Measurements from ENCODE around the gene NKG7.

NKG7 gene

GRCh38 chr19:51382004-51382403 lies 9.6 kb upstream of the NKG7 start:
- Histone ChIP-seq H3K79me1 (ENCODE audit: low read depth, low read length) (no peaks in the 10 kb centered on the region), H3K9ac (ENCODE audit: low read depth, low read length, poor library complexity) (no peak overlapping the region), H4K91ac (ENCODE audit: low read depth, low read length, poor library complexity) (no peak overlapping the region), H3K9me3 (replicated peaks in 1 of 2; ENCODE audit: control insufficient read depth in 2 of 2, insufficient read depth in 1 of 2, low read depth in 1 of 2, low read length in 2 of 2) (peaks cover 2 to 3% of the 10 kb centered on the region in 2 donors), H3K4me2 (ENCODE audit: insufficient read depth, low read length, poor library complexity, severe bottlenecking) (no peak overlapping the region), H2AK5ac (ENCODE audit: low read depth, low read length) (no peak overlapping the region), H3K27me3 (ENCODE audit: control insufficient read depth in 3 of 3, insufficient read depth in 3 of 3, low read depth in 1 of 3, low read length in 3 of 3) (no peaks in the 10 kb centered on the region), H3K14ac (ENCODE audit: low read length) (no peak overlapping the region), H2BK120ac (ENCODE audit: low read depth, low read length) (no peak overlapping the region), H3K4me3 (ENCODE audit: low read length in 2 of 2) (no peak overlapping the region), H3K4me1 (ENCODE audit: control insufficient read depth in 2 of 2, insufficient read depth in 1 of 2, low read depth in 1 of 2, low read length in 2 of 2) (peaks cover 0 to 2% of the 10 kb centered on the region in 2 donors), H3K36me3 (replicated peaks in 1 of 2; ENCODE audit: control insufficient read depth in 2 of 2, insufficient read depth in 2 of 2, low read length in 2 of 2) (no peaks in the 10 kb centered on the region), H3K23ac (ENCODE audit: low read depth, low read length, poor library complexity) (no peak overlapping the region), H3K4ac (ENCODE audit: low read length) (no peak overlapping the region), H2BK5ac (ENCODE audit: low read length) (no peak overlapping the region), H3K27ac (replicated peaks; ENCODE audit: low read length) (no peak overlapping the region), H2AFZ (ENCODE audit: low read length) (no peak overlapping the region), H2BK15ac (ENCODE audit: low read length) (no peak overlapping the region), H4K8ac (ENCODE audit: low read depth, low read length) (no peak overlapping the region), H2BK12ac (ENCODE audit: low read length) (no peak overlapping the region), H3K18ac (ENCODE audit: low read length) (no peak overlapping the region)
- 100% methylated on average over 1 of the region's 4 CpGs; no CpG with 5 or more reads in 1 of the 2 donors for WGBS, 2 donors (ENCODE audit: extremely low coverage in 2 of 2, insufficient read length in 2 of 2, insufficient replicate concordance in 1 of 2)
- DNase-seq (ENCODE audit: low spot score), result no peak

- H2BK15ac ChIP-seq (ENCODE audit: low read length), result peak overlapping the region; percentile 55
- no peaks in the 10 kb centered on the region for H3K4me1 ChIP-seq (ENCODE audit: control insufficient read depth in 2 of 2, insufficient read depth in 1 of 2, low read depth in 1 of 2, low read length in 2 of 2)
- no peak overlapping the region for H3K27ac ChIP-seq (replicated peaks; ENCODE audit: low read length)
- no peaks in the 10 kb centered on the region for H3K79me1 ChIP-seq (ENCODE audit: low read depth, low read length)
- no peak overlapping the region for H2BK5ac ChIP-seq (ENCODE audit: low read length)
- H3K23ac ChIP-seq (ENCODE audit: low read depth, low read length, poor library complexity), result no peak overlapping the region
- H2BK120ac ChIP-seq (ENCODE audit: low read depth, low read length), result no peak overlapping the region
- no peak overlapping the region for H3K4ac ChIP-seq (ENCODE audit: low read length)
- no peak overlapping the region for H2AK5ac ChIP-seq (ENCODE audit: low read depth, low read length)
- no peaks in the 10 kb centered on the region for H3K36me3 ChIP-seq (replicated peaks in 1 of 2; ENCODE audit: control insufficient read depth in 2 of 2, insufficient read depth in 2 of 2, low read length in 2 of 2)
- H4K8ac ChIP-seq (ENCODE audit: low read depth, low read length), result no peak overlapping the region
- H2AFZ ChIP-seq (ENCODE audit: low read length), result no peak overlapping the region
- H2BK12ac ChIP-seq (ENCODE audit: low read length), result no peak overlapping the region
- H3K4me2 ChIP-seq (ENCODE audit: insufficient read depth, low read length, poor library complexity, severe bottlenecking), result no peak overlapping the region
- H3K9ac ChIP-seq (ENCODE audit: low read depth, low read length, poor library complexity), result no peak overlapping the region
- WGBS, 2 donors (ENCODE audit: extremely low coverage in 2 of 2, insufficient read length in 2 of 2, insufficient replicate concordance in 1 of 2), result no CpG with 5 or more reads among the region's 9 CpGs
- H4K91ac ChIP-seq (ENCODE audit: low read depth, low read length, poor library complexity), result no peak overlapping the region
- no peaks in the 10 kb centered on the region for H3K27me3 ChIP-seq (ENCODE audit: control insufficient read depth in 3 of 3, insufficient read depth in 3 of 3, low read depth in 1 of 3, low read length in 3 of 3)
- H3K9me3 ChIP-seq (replicated peaks in 1 of 2; ENCODE audit: control insufficient read depth in 2 of 2, insufficient read depth in 1 of 2, low read depth in 1 of 2, low read length in 2 of 2), result peaks cover 2 to 3% of the 10 kb centered on the region in 2 donors
- peak overlapping the region in 1 of 2 donors; percentile 46 for H3K4me3 ChIP-seq (ENCODE audit: low read length in 2 of 2)
- H3K18ac ChIP-seq (ENCODE audit: low read length), result peak overlapping the region; percentile 76
- no peak for DNase-seq (ENCODE audit: low spot score)
- no peak overlapping the region for H3K14ac ChIP-seq (ENCODE audit: low read length)
These were observed 7.9 kb upstream of the NKG7 start for GRCh38 chr19:51380379-51380778.

GRCh38 chr19:51377422-51377821 lies 5.0 kb upstream of the NKG7 start:
- no CpG with 5 or more reads among the region's 2 CpGs for WGBS, 2 donors (ENCODE audit: extremely low coverage in 2 of 2, insufficient read length in 2 of 2, insufficient replicate concordance in 1 of 2)

GRCh38 chr19:51375504-51376221 lies 3.2 kb upstream of the NKG7 start:
- Histone ChIP-seq H3K79me1 (ENCODE audit: low read depth, low read length) (no peaks in the 10 kb centered on the region), H2AK5ac (ENCODE audit: low read depth, low read length) (no peak overlapping the region), H2BK15ac (ENCODE audit: low read length) (no peak overlapping the region), H3K4me1 (ENCODE audit: control insufficient read depth in 2 of 2, insufficient read depth in 1 of 2, low read depth in 1 of 2, low read length in 2 of 2) (no peaks in the 10 kb centered on the region), H3K23ac (ENCODE audit: low read depth, low read length, poor library complexity) (peak overlapping the region; percentile 4), H2BK12ac (ENCODE audit: low read length) (no peak overlapping the region), H3K18ac (ENCODE audit: low read length) (no peak overlapping the region), H3K14ac (ENCODE audit: low read length) (no peak overlapping the region), H3K36me3 (replicated peaks in 1 of 2; ENCODE audit: control insufficient read depth in 2 of 2, insufficient read depth in 2 of 2, low read length in 2 of 2) (no peaks in the 10 kb centered on the region), H3K27me3 (ENCODE audit: control insufficient read depth in 3 of 3, insufficient read depth in 3 of 3, low read depth in 1 of 3, low read length in 3 of 3) (peaks cover 0 to 18% (median 0%) of the 10 kb centered on the region in 3 experiments), H3K4me2 (ENCODE audit: insufficient read depth, low read length, poor library complexity, severe bottlenecking) (no peak overlapping the region), H3K27ac (replicated peaks; ENCODE audit: low read length) (no peak overlapping the region), H3K4me3 (ENCODE audit: low read length in 2 of 2) (no peak overlapping the region), H4K91ac (ENCODE audit: low read depth, low read length, poor library complexity) (no peak overlapping the region), H2BK120ac (ENCODE audit: low read depth, low read length) (no peak overlapping the region), H3K4ac (ENCODE audit: low read length) (no peak overlapping the region), H2AFZ (ENCODE audit: low read length) (no peak overlapping the region), H4K8ac (ENCODE audit: low read depth, low read length) (no peak overlapping the region), H3K9ac (ENCODE audit: low read depth, low read length, poor library complexity) (no peak overlapping the region), H3K9me3 (replicated peaks in 1 of 2; ENCODE audit: control insufficient read depth in 2 of 2, insufficient read depth in 1 of 2, low read depth in 1 of 2, low read length in 2 of 2) (no peaks in the 10 kb centered on the region), H2BK5ac (ENCODE audit: low read length) (peak overlapping the region; percentile 71)
- no peak for DNase-seq (ENCODE audit: low spot score)
- no CpG with 5 or more reads among the region's 11 CpGs for WGBS, 2 donors (ENCODE audit: extremely low coverage in 2 of 2, insufficient read length in 2 of 2, insufficient replicate concordance in 1 of 2)

More at GRCh38 chr19:51377422-51377821, 5.0 kb upstream of the NKG7 start:
- no peak overlapping the region for H2BK12ac ChIP-seq (ENCODE audit: low read length)
- no peak overlapping the region for H2AK5ac ChIP-seq (ENCODE audit: low read depth, low read length)
- H2AFZ ChIP-seq (ENCODE audit: low read length), result no peak overlapping the region
- peaks cover 2 to 3% of the 10 kb centered on the region in 2 donors for H3K9me3 ChIP-seq (replicated peaks in 1 of 2; ENCODE audit: control insufficient read depth in 2 of 2, insufficient read depth in 1 of 2, low read depth in 1 of 2, low read length in 2 of 2)
- H2BK5ac ChIP-seq (ENCODE audit: low read length), result no peak overlapping the region
- H3K18ac ChIP-seq (ENCODE audit: low read length), result no peak overlapping the region
- H3K4me2 ChIP-seq (ENCODE audit: insufficient read depth, low read length, poor library complexity, severe bottlenecking), result no peak overlapping the region
- no peaks in the 10 kb centered on the region for H3K79me1 ChIP-seq (ENCODE audit: low read depth, low read length)
- H2BK120ac ChIP-seq (ENCODE audit: low read depth, low read length), result no peak overlapping the region
- H3K27ac ChIP-seq (replicated peaks; ENCODE audit: low read length), result no peak overlapping the region
- H3K14ac ChIP-seq (ENCODE audit: low read length), result no peak overlapping the region
- H3K4ac ChIP-seq (ENCODE audit: low read length), result no peak overlapping the region
- no peak overlapping the region for H4K8ac ChIP-seq (ENCODE audit: low read depth, low read length)
- H3K4me1 ChIP-seq (ENCODE audit: control insufficient read depth in 2 of 2, insufficient read depth in 1 of 2, low read depth in 1 of 2, low read length in 2 of 2), result no peaks in the 10 kb centered on the region
- DNase-seq (ENCODE audit: low spot score), result no peak
- H4K91ac ChIP-seq (ENCODE audit: low read depth, low read length, poor library complexity), result no peak overlapping the region
- H3K4me3 ChIP-seq (ENCODE audit: low read length in 2 of 2), result no peak overlapping the region
- H3K36me3 ChIP-seq (replicated peaks in 1 of 2; ENCODE audit: control insufficient read depth in 2 of 2, insufficient read depth in 2 of 2, low read length in 2 of 2), result no peaks in the 10 kb centered on the region
- H2BK15ac ChIP-seq (ENCODE audit: low read length), result no peak overlapping the region
- no peak overlapping the region for H3K23ac ChIP-seq (ENCODE audit: low read depth, low read length, poor library complexity)
- peaks cover 0 to 11% (median 0%) of the 10 kb centered on the region in 3 experiments for H3K27me3 ChIP-seq (ENCODE audit: control insufficient read depth in 3 of 3, insufficient read depth in 3 of 3, low read depth in 1 of 3, low read length in 3 of 3)
- H3K9ac ChIP-seq (ENCODE audit: low read depth, low read length, poor library complexity), result no peak overlapping the region

Measured in neuronal stem cell (in vitro differentiated cells).